ENCODE results near the gene SELENOW. TPM values are rescaled to one million over a fixed set of nuclear protein-coding genes. Genes with fewer than 3 reads are reported as not detected.

The SELENOW gene
- total and polyA plus RNA-seq, 4 donors = 28.2 to 102 (median 67.4) TPM

DNA sequence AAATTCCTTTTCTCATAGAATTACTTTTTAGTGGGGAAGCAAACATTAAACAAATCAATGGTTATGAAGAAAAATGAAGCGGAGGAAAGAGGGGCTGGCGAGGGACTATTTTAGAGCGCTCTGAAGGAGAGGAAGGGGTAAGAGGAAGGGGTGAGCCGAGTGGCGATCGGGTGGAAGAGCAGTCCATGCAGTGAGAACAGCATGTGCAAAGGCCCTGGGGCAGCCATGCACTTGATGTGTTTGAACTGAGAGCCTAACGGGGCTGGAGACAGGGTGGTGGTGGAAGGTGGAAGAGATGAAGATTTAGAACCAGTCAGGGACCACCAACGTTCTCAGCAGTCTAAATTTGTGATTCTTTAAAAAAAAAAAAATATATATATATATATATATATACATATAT is 47.6 kb upstream of the SELENOW start:
- DNase-seq (ENCODE audit: low spot score) = no peak
- TF ChIP-seq MAX (IDR thresholded peaks at IDR 0.05) (no peak), HNF4G (IDR thresholded peaks at IDR 0.05) (no peak), EGR1 (IDR thresholded peaks at IDR 0.05; ENCODE audit: low read depth in 2 of 2) (no peak), JUND (IDR thresholded peaks at IDR 0.05) (no peak), REST (IDR thresholded peaks at IDR 0.05) (no peak), NR2F2 (IDR thresholded peaks at IDR 0.05) (no peak)
- TF ChIP-seq, protein P1, sequence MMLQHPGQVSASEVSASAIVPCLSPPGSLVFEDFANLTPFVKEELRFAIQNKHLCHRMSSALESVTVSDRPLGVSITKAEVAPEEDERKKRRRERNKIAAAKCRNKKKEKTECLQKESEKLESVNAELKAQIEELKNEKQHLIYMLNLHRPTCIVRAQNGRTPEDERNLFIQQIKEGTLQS (IDR thresholded peaks at IDR 0.05) = no peak
- Histone ChIP-seq H3K9ac (ENCODE audit: low read depth in 1 of 2, low read length in 2 of 2) (no peak overlapping the region), H3K27me3 (ENCODE audit: control insufficient read depth in 4 of 4, insufficient read depth in 4 of 4, low read length in 3 of 4) (peaks cover 0 to 4% (median 1%) of the 10 kb centered on the region in 4 donors), H3K27ac (ENCODE audit: low read depth in 1 of 2, low read length in 2 of 2) (no peak overlapping the region), H3K4me3 (ENCODE audit: low read depth in 1 of 3, low read length in 3 of 3) (no peak overlapping the region), H3K36me3 (ENCODE audit: control insufficient read depth in 4 of 4, insufficient read depth in 3 of 4, low read depth in 1 of 4, low read length in 3 of 4) (no peaks in the 10 kb centered on the region), H3K4me1 (ENCODE audit: control insufficient read depth in 4 of 4, insufficient read depth in 4 of 4, low read length in 3 of 4) (peaks cover 0 to 9% (median 5%) of the 10 kb centered on the region in 4 donors), H3K9me3 (ENCODE audit: control insufficient read depth in 4 of 4, low read length in 3 of 4) (no peaks in the 10 kb centered on the region)
- 89% methylated on average over 8 of the region's 8 CpGs for WGBS

DNA sequence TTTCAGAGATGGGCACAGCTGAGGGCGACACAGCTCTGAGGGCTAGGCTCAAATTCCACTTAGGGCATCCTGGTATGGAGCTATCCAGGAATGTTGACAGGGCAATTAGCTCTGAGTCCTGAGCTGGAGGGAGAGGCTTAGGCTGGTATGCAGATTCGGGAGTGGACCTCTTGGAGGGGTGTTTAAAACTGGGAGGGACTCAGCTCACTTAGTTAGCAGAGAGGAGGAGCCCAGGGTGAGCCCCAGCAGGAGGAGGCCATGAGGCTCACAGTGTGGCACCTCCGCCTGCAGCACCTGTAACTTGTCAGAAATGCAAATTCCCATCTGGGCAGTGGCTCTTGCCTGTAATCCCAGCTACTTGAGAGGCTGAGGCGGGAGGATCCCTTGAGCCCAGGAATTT is 43.4 kb upstream of the SELENOW start:
- no peak for DNase-seq (ENCODE audit: low spot score)
- H3K27me3 ChIP-seq (ENCODE audit: control insufficient read depth in 4 of 4, insufficient read depth in 4 of 4, low read length in 3 of 4) = peaks cover 0 to 4% (median 0%) of the 10 kb centered on the region in 4 donors
- H3K4me1 ChIP-seq (ENCODE audit: control insufficient read depth in 4 of 4, insufficient read depth in 4 of 4, low read length in 3 of 4) = no peaks in the 10 kb centered on the region
- H3K4me3 ChIP-seq (ENCODE audit: low read depth in 1 of 3, low read length in 3 of 3) = no peak overlapping the region
- no peak overlapping the region for H3K9ac ChIP-seq (ENCODE audit: low read depth in 1 of 2, low read length in 2 of 2)
- 80% methylated on average over 4 of the region's 4 CpGs for WGBS
- no peak for TF ChIP-seq ZBTB33 (IDR thresholded peaks at IDR 0.05)
- no peak for TF ChIP-seq SP1 (IDR thresholded peaks at IDR 0.05)
- TF ChIP-seq MAX (IDR thresholded peaks at IDR 0.05) = no peak
- no peak for TF ChIP-seq FOXA2 (IDR thresholded peaks at IDR 0.05)
- no peak for TF ChIP-seq NR2F2 (IDR thresholded peaks at IDR 0.05)
- TF ChIP-seq EGR1 (IDR thresholded peaks at IDR 0.05; ENCODE audit: low read depth in 2 of 2) = no peak
- no peak for TF ChIP-seq YY1 (IDR thresholded peaks at IDR 0.05)
- TF ChIP-seq JUND (IDR thresholded peaks at IDR 0.05) = no peak
- TF ChIP-seq GABPA (IDR thresholded peaks at IDR 0.05 in 1 of 2, conservative IDR thresholded peaks at IDR 0.05 in 1 of 2) = no peak
- no peak for TF ChIP-seq RXRA (IDR thresholded peaks at IDR 0.05)
- no peak for TF ChIP-seq TAF1 (conservative IDR thresholded peaks at IDR 0.05)
- no peak for TF ChIP-seq FOXA1 (IDR thresholded peaks at IDR 0.05)
- TF ChIP-seq HNF4G (IDR thresholded peaks at IDR 0.05) = no peak
- H3K9me3 ChIP-seq (ENCODE audit: control insufficient read depth in 4 of 4, low read length in 3 of 4) = no peaks in the 10 kb centered on the region
- H3K36me3 ChIP-seq (ENCODE audit: control insufficient read depth in 4 of 4, insufficient read depth in 3 of 4, low read depth in 1 of 4, low read length in 3 of 4) = no peaks in the 10 kb centered on the region
- H3K27ac ChIP-seq (ENCODE audit: low read depth in 1 of 2, low read length in 2 of 2) = no peak overlapping the region
